Measurements from ENCODE around the gene NOP14. TPM values are rescaled to one million over a fixed set of nuclear protein-coding genes. Genes with fewer than 3 reads are reported as not detected.

The NOP14 gene
- total RNA-seq, 4 donors from 2014 or later = 21.2 to 33.1 (median 23.0) TPM

DNA sequence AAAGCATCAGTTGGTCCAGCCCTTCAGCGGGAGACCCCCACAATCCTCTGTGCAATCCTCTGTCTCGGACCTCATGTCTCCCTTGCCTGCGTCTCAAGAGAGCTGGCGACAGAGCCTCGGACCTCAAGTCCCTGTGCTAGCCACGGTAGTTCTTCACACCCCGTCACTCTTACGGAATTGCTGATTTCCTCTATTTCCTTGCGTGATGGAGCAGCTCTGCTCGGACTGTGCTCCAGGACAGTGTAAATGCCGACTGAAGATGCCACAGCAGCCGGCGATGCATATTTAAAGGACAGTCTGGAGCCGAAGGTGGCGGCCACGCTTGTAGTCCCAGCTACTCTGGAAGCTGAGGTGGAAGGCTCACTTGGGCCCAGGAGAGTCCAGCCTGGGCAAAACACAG lies 2.1 kb upstream of the NOP14 start:
- TF ChIP-seq, protein P1, sequence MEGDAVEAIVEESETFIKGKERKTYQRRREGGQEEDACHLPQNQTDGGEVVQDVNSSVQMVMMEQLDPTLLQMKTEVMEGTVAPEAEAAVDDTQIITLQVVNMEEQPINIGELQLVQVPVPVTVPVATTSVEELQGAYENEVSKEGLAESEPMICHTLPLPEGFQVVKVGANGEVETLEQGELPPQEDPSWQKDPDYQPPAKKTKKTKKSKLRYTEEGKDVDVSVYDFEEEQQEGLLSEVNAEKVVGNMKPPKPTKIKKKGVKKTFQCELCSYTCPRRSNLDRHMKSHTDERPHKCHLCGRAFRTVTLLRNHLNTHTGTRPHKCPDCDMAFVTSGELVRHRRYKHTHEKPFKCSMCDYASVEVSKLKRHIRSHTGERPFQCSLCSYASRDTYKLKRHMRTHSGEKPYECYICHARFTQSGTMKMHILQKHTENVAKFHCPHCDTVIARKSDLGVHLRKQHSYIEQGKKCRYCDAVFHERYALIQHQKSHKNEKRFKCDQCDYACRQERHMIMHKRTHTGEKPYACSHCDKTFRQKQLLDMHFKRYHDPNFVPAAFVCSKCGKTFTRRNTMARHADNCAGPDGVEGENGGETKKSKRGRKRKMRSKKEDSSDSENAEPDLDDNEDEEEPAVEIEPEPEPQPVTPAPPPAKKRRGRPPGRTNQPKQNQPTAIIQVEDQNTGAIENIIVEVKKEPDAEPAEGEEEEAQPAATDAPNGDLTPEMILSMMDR (IDR thresholded peaks at IDR 0.05) = no peak
- TF ChIP-seq POLR2A (IDR thresholded peaks at IDR 0.05) = no peak
- H3K4me3 ChIP-seq (ENCODE audit: low read depth, poor library complexity, severe bottlenecking) = no peak overlapping the region
- no peak for DNase-seq (ENCODE audit: low spot score in 2 of 2)
- intact Hi-C loops (cut with DNase I; ENCODE audit: low total_unique reads) = no loop called here
- WGBS, 2 donors = 94 to 95% methylated on average over 16 of the region's 16 CpGs

DNA sequence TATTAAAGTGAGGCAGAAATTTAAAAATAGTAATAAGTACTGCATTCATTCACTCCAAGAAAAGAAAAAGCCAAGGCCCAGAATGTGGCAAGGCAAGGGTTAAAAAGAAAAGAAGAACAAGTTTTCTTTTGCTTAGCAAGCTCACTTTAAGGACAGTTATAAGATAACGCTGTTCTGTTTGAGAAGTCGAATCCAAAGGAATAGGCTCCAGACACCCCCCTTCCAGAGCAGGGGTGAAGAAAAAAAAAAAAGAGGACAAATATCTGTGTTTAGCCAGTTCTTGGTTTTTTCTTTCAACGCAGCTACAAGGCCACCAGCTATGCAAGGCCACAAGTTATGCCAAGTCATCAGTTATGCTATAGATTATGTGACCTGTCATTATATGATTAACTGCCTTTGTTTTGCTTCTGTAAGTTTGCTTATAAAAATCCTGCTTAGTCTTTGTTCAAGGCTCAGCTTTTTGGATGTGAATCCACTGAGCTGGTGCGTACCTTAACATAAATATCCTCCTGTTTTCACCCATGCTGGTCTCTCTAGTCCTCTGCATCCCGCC lies 1.6 kb upstream of the NOP14 start:
- TF ChIP-seq, protein P1 (IDR thresholded peaks at IDR 0.05) = no peak
- TF ChIP-seq POLR2A (IDR thresholded peaks at IDR 0.05) = no peak
- 55 to 63% methylated on average over 5 of the region's 5 CpGs for WGBS, 2 donors

DNA sequence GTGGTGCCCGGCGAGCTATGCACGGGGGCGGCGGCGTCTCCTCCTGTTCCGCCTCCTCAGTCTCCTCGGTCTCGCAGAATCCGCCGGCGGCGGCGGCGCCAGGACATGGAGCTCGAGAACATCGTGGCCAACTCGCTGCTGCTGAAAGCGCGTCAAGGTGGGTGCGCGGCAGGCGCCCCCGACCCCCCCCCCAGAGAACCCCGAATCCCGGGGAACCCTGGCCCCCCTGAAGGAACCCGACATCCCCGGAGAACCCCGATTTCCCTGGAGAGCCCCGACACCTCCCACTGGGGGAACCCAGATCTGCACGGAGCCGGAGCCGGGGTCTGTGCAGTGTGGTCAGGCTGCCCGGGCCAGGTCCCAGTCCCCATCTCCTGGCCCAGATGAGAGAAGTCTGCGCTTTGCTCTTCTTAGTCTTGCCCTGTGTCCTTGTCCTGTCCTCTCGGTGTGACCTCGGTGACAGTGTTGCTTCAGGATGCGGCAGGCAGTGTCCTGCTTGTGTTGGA lies 813 bp upstream of the NOP14 start:
- peak overlapping the region; percentile 91 for H3K4me3 ChIP-seq (ENCODE audit: low read depth, poor library complexity, severe bottlenecking)
- no peak for DNase-seq (ENCODE audit: low spot score in 2 of 2)
- intact Hi-C loops (cut with DNase I; ENCODE audit: low total_unique reads) = no loop called here
- TF ChIP-seq, protein P1 (IDR thresholded peaks at IDR 0.05) = no peak
- TF ChIP-seq POLR2A (IDR thresholded peaks at IDR 0.05) = no peak
- 2 to 3% methylated on average over 18 to 24 of the region's 38 CpGs for WGBS, 2 donors

More for the DNA sequence above, 1.6 kb upstream of the NOP14 start:
- no peak overlapping the region for H3K4me3 ChIP-seq (ENCODE audit: low read depth, poor library complexity, severe bottlenecking)
- intact Hi-C loops (cut with DNase I; ENCODE audit: low total_unique reads) = no loop called here
- no peak for DNase-seq (ENCODE audit: low spot score in 2 of 2)

DNA sequence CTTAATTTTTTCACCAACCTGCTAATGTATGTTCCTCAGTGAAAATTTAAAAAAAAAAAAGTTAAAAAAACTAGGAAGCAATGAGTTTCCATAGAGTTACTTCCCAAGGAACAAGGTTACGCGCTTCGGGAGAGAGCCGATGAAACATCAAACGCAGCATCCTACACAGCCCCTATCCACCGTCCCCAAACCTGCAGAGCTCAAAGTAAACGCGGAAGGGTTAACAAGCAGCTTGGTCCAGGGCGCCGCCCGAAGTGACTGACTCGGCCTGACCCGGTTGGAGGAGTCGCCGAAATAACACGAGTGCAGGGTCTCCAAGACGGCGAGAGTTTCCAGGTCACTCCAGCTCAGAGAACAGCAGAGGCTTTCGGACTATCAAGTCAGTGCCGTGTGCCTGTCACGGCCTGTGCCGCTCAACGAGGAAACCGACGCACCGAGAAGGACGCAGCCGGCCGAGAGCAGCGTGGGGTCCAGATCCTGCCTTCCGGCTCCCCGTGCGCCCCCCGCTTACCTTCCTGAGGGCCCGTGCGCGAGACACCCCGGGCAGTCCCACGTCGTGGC lies 512 bp downstream of the NOP14 start:
- intact Hi-C loops (cut with DNase I; ENCODE audit: low total_unique reads) = no loop called here

DNA sequence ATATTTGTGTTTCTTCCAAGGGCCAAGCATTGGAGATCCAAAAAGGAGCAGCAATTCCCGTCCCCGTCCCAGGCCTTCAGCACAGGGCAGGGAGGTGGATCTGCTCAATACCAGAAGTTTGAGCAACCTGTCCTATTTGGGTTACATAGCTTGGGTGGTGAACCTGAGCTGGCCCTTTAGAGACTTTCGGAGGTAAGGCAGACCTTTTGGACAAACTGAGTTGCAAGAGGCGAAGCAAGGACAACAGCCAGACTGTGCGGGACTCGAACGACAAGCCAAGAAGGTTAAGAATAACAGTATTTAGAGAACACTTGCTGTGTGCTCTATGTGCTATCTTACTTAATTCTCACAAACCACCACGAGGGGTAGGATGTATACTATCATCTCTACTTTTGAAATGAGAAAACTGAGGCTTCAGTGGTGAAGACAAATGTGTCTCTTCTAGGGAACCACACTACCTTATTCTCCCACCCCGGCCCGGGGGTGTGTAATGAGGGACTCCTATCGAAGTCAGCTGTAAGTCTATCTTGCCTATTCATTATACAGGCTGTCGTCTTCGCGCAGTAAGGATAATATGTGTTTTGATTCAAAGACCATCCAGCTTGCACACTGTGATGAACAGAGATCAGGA lies 1.3 kb downstream of the NOP14 start:
- no peak for DNase-seq (ENCODE audit: low spot score in 2 of 2)
- 36 to 41% methylated on average over 14 of the region's 14 CpGs for WGBS, 2 donors
- H3K4me3 ChIP-seq (ENCODE audit: low read depth, poor library complexity, severe bottlenecking) = no peak overlapping the region
- TF ChIP-seq, protein P1 (IDR thresholded peaks at IDR 0.05) = no peak
- no peak for TF ChIP-seq POLR2A (IDR thresholded peaks at IDR 0.05)
- intact Hi-C loops (cut with DNase I; ENCODE audit: low total_unique reads) = no loop called here

More for the DNA sequence above, 512 bp downstream of the NOP14 start:
- DNase-seq (ENCODE audit: low spot score in 2 of 2) = no peak
- TF ChIP-seq POLR2A (IDR thresholded peaks at IDR 0.05) = no peak
- TF ChIP-seq, protein P1 (IDR thresholded peaks at IDR 0.05) = no peak
- peak overlapping the region; percentile 91 for H3K4me3 ChIP-seq (ENCODE audit: low read depth, poor library complexity, severe bottlenecking)
- 1% methylated on average over 20 to 28 of the region's 40 CpGs for WGBS, 2 donors

All from lower leg skin (tissue), 4 donors.